GM18519 (cell line): ENCODE measurements around the gene LAMP5.

Source experiments
- ATAC-seq: cut with Tn5 transposase; IDR thresholded peaks from one replicate; pipeline ENCODE4 v1.9.1; 2021; ENCODE audit warnings: mild to moderate bottlenecking, moderate library complexity; ENCODE audit not compliant: unreplicated experiment, low FRiP score

LAMP5 gene

DNA sequence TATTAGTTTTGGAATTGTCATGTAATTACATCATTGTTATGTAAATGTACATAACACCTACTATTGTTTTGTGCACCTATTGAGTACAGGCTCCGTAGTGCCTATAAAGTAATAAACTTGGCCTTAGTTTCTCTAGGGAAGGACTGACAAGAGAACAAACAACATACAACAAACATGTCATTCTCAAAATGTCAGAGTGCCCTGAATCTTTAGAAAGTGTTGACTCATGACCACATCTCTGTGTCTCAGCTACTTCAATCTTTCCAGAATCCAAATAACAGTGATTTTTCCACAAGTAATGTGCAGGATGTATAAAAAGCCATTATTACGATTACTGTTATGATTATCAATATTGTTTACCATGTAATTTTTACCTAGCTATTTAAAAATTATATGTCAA lies 17.2 kb downstream of the LAMP5 start:
- ATAC-seq, result no peak

DNA sequence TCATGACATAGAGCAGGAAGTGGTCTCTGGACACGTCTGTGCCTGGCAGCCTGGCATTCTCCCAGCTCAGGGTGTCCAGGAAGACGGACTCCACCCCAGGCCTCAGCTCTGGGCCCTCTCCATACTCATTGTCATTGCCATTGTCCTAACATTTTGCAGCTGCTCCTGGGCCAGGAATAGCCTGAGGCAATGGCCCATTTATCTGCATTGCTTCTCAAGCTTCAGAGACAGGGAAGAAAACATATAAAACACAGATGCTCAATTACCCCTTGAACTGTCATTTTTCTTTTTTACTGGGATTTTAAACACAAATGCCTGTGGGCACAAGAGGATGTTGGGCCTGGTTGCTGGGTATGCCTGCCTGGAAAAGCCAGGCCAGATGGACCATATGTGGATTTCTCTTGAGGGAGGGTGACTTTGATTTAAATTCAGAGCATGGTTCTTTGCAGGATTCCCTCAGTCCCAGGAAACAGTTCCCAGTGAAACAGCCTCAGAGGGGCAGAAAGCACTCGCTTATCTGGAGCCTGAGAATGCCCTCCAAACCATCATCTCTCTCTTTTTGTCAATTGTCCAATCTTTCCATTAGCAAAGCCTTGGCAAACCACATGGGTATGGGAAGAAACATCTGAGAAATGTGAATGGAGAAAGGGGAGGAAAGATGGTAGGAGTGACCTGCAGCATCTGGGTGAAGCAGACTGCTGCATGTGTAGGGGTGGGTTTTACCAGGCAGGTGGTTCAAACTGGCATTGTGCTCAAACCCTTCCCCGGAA lies 17.9 kb downstream of the LAMP5 start:
- ATAC-seq, result no peak

GRCh38 chr20:9534025-9534424 lies 19.6 kb downstream of the LAMP5 start:
- ATAC-seq, result no peak

DNA sequence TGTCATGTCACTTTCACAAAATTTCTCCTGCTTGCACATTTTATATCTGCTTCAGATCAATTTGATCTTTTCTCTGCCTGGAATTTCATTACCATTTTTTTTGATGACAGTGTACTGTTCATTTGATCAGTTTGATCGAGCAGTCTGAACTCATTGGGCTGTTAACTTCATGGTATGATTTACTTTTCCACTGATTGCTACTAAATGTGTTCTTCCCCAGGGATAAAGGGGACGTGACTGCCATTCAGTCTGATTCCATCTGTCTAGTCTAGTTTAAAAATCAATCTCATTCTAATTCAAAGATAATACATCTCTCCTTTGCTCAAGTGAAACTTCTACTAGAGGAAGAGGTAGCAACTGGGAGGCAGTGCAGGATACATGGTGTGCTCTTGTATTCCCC lies 21.1 kb downstream of the LAMP5 start:
- no peak for ATAC-seq

- ATAC-seq, result no peak
Measured at GRCh38 chr20:9543214-9543613, 28.8 kb downstream of the LAMP5 start.

GRCh38 chr20:9550283-9550682 lies 35.9 kb downstream of the LAMP5 start:
- no peak for ATAC-seq

DNA sequence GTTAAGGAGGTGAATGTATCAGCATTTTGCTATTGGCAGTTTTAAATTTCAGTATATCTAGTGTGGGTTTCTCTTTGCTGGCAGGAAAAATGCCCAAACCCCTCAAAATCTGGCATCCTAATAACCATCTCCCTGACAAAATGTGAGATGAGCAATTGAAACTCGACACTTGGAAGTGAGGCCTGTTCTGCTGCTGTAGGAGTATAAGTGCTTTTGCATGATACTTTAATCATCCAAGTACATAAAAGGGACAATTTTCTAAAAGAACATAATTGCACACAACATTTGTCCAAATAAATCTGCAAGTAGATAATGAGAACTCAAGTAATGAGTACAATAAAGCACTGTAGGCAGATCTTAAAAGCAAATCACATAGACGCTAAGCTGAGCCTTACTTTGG lies 36.5 kb downstream of the LAMP5 start:
- ATAC-seq, result no peak

GRCh38 chr20:9551808-9552550 lies 37.6 kb downstream of the LAMP5 start:
- ATAC-seq, result no peak

DNA sequence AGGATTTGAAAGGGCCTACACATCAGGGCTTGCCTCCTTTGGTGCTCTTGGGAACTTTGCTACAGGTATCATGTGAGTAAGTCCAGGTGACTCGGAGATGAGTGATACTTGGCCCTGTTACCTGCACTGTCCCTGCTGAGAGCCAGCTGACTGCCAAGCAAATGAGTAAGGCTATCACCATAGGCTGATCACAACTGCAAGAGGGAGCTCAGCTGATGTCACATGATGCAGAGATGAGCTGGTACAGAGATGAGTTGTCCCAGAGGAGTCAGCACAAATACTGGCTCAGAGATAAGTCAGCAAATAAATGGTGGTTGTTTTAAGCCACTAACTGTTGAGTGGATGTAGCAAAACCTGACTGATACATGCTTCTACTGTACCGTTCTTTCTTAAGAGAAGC lies 41.4 kb downstream of the LAMP5 start:
- ATAC-seq, result no peak

DNA sequence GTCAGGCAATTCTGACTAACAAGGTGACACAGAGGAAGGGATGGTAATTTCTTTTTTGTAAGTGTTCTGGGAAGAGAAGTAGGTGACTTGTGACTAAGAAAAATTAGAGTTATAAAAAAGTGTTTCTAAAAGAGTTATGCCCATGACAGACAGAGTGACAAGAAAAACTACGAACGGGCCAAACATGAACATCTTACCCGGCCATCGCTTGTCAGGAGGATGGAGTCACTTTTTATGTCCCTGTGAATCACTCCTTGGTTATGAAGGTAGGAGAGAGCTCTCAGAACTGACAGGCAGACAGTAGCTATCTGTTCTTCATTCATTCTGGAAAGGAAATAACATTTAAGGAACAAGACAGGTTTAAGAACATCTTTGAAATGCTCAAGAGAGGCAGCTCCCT lies 43.0 kb downstream of the LAMP5 start:
- no peak for ATAC-seq

DNA sequence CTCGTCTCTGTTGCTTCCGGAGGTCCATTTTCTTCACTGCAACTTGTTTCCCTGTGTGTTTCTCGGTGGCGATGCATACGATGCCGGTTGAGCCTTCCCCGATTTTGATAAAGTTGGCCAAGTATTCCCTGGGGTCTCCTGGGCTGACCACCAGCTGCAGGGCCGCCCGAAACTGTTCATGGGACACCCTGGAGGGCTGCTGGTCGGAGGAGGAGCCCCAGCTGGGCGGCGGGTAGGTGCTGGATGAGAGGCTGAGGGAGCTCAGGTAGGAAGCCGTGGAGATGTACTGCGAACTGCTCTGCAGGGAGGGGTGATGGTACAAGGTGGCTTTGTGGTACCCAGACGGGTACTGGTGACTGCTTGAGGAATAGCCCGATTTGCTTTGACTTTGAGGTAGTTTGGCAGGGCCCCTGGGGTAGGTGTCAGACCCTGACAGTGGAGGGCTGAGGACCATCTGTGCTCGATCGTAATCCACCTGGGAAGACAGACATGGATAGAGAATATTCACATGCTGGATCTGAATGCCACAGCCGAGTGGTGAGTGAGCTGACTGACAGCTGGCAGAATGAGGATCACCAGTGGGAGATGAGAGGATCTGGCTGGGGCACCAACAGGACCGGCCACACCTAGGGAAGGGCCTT lies 51.6 kb downstream of the LAMP5 start:
- ATAC-seq, result no peak

DNA sequence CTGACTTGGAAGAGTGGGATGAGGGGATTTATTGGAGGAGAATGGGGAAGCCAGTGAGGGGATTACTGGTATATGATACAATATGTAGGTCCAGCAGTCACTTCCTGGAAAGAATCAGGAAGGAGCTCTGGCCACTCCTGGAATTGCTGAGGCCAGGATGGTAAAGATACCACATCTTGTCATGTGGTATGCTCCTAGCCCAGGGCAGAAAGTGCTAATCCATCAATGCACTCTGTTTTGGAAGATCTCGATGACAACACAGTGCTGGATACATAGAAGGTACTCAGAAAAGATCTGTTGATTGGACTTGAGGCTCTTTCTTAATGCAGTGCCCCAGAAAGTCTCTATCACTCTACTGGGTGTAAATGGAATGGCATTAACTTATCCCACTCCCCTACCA lies 52.6 kb downstream of the LAMP5 start:
- no peak for ATAC-seq

DNA sequence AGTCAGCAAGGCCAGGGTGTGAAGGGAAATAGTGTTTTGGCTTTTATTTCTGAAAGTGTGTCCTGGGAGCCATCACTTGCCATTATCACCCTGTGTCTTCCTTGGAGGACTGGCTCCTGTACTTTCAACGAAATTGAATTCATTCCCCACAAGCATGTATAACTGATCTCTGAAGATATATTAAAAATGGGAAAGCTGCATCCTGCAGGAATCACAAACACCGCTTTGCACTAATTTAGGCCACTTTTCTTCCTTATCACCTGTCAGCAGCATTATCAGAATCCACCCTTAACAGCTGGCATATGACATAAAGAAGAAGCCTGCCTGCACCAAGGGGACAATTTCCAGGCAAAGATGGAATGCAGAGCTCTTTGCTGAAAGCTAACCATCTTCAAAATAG lies 56.2 kb downstream of the LAMP5 start:
- ATAC-seq, result no peak

- ATAC-seq, result no peak
Measured at GRCh38 chr20:9571783-9572182, 57.4 kb downstream of the LAMP5 start.

DNA sequence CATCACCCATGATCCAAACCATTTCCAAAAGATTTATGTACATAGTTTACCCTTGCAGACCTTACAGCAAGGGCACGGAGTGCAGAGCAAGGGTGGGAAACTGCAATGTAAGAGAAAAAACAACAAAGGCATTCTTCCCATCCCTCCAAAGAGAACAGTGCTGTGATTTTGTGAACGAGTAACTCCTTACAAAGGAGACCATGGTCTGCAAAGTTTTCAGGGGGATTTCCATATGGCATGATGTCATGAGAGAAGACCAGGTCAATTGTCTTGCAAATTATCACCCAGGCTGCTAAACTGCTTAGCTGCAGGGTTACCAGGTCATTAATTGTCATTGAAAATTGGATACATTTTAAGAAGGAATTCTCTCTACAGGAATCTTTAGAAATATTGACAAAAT lies 58.3 kb downstream of the LAMP5 start:
- ATAC-seq, result no peak

DNA sequence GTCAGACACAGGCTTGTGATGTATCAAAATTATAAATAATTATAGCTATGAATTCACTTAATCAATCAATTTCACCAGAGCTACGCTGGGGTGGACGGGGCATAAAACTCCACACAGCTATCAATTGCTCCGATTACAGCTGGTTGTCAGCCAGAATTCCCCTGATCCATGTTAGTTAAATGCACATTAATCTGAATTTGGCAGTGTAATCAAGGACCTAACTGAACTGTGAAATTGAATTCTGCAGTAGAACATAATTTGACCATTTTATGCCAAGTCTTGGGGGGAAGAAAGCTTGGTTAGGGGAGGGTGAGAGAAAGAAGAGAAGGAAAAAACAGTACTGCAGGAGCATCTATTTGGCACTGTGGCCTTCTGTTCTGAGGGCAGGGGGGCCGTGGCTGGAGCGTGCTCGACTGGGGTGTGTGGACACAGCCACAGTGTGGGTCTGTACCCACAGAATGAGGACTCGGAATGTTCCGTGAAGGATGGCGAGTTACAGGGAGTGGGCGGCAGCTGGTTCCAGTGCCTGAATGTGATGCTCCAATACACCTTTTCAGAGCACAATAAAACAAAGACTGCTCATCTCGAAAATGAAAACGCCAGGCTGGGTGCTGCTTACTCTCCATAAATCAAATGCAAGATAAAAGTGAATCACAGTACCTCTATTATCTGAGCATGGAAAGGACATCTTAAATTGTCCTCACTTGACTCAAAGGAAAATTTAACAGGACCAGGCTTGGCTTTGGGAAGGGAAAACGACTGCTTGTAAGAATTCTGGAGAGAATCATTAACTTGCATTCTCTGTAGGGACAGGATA lies 59.2 kb downstream of the LAMP5 start:
- no peak for ATAC-seq

DNA sequence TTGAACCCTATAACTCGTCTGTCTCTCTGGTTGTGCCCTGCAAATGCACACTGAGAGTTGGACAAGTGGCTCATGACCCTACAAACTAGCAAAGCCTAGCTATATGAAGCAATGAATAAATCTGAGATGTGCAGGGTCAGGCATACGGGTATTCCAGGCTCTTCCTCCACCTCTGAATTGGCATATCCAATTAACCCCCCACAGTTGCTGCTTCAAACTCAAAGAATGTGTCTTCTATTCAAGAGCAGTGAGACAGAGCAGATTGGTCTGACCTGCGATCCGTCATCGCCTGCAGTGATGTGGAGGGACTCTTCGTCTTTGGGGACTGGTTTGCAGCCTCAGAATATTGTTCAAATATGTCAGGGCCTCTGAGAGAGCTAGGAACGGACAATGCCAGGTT lies 59.8 kb downstream of the LAMP5 start:
- no peak for ATAC-seq

DNA sequence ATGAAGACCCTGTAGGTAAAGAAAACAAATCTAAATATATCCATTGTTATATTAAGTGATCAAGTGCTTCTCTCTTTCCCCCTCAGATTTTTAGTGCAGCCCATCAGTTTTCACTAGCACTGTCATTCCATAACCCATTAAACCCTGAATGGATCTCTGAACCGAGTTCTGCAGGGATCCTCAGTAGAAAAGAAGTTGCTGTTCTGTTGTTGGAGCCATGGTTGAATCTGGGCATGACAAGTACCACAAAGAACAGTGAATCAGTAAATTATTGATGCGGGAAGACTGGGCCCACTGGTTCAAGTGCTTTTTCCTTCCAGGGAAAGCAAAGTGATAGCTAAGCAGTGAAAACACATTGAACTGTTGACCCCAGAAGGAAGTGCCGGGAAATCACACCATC lies 60.4 kb downstream of the LAMP5 start:
- ATAC-seq, result no peak

DNA sequence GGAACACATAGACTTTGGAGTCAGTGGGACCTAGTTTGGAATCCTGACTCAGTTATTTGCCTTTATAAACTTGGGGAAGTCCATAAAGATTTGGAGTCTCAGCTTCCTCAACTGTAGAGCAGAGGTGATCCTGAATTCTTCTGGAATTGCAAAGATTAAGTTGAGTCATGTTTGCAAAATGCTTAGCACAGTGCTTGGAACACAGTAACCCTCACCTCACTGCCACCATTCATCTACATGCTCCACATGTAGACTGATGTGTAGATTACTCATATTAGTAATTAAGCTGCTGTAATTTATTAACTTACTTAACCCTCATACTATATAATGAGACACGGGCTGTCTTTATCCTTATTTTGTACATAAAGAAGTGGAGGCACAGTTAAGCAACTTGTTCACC lies 61.4 kb downstream of the LAMP5 start:
- ATAC-seq, result no peak

DNA sequence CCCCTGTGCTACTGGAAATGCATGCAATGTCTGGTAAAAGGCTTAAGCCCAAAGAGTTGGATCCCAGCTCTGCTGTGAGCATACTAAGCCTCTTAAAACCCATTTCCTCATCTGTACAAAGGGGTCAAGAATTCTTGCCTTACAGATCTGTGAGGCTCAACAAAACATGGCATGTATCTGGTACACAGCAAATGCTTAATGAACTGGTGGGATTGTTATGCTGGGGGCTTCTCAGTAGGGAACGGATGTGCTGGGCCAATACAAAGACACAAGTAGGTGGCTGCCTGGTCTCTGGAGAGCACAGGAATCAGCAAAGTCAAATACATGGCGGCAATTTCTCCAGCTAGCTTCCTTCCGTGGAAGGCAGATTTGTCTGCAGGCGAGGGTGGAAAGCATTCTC lies 62.3 kb downstream of the LAMP5 start:
- ATAC-seq, result no peak

- ATAC-seq, result no peak
Measured at GRCh38 chr20:9577397-9577796, 63.0 kb downstream of the LAMP5 start.
